Activated naive CD4-positive, alpha-beta T cell treated with anti-CD3 and anti-CD28 coated beads, Interleukin-2, amount 50 U/mL, for 16 hours (primary cell): ENCODE results near the gene HAUS7.

Experiments used
- DNase-seq: peaks from one replicate; pipeline ENCODE4 v3.0.0-alpha.2; 2020

Gene HAUS7

DNA sequence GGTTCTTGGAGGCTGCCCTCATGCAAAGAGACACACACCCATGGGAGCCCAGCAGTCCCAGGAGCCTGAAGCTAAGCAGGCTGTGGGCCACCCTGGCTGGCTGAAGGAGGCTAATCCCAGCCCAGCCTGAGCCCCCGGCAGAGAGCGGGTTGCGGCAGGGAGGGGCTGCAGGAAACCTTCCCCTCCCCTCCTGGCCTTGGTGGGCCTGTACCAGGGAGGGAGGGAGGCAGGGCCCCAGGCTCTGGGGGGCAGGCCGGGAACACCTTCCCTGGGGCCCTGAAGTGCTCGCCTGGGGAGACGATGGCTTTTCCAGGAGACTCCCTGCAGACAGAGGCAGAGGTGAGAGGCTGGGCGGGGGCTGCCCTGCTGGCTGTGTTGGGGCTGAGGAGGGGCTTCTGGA lies 28.1 kb upstream of the HAUS7 start:
- no peak for DNase-seq

DNA sequence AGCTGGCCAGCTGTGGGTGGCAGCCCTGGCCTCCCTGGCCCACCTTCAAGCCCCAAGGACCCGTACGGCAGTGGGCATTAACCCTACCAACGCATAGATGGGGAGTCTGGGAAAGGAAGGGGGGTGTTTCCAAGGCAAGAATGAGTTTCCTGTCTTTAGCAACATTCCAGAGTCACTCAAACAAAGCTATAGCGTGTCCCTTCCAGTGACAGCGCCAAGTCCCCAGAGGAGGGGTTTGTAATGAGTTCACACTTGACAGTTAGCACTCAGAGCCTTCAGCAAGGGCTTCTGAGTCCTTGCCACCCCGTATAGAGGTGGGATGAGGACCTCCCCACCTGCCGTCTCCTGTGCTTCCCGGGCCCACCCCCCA lies 26.2 kb upstream of the HAUS7 start:
- DNase-seq: no peak

DNA sequence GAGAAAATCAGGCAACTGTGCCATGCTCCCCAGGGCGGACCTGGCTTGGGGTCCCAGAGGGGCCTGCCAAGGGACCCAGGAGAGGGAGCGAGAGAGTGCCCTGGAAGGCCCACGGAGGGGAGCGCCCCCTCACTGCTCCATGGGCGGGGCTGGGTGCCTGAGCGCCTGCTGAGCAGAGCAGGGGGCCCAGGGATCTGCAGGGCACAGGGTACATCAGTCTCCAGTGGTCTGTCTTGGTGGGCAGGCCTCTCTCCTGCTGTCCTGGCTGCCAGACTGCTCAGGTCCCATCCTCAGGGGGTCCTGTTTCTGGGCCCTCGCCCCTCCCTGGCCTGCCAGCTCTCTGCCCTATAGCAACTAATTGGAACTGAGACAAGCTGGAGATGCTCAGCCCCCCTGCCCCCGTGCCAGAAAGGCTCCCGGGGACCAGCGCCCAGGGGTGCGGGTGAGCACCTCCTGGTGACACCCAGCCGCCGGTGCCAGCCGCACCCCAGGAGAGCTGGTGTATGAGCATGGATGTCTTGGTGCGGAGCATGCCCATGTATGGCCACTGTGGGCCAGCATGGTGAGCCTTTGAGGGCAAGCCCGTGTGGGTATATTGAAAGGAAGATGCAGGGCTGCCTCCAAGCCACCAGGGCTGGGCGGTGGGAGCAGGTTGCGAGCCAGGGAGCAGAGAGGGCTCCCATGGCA lies 25.7 kb upstream of the HAUS7 start:
- no peak for DNase-seq

DNA sequence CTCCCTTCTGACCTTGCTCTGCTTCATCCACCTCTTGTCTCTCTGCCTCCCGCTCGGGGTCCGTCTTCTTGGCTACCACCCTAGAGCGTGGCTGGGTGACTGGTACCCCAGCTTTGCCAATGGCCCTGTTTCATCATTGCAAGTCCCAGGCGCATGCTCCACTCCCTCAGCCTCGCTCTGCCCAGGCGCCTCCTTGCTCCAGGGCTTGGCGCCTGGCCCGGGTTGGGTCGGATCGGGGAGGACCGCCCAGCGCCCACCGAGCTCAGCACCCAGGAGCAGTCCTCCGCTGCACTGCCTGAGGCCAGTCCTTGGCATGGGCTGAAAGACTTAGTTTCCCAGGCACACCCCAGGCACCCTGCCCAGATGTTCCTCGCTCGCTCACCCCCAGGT lies 25.0 kb upstream of the HAUS7 start:
- no peak for DNase-seq

DNA sequence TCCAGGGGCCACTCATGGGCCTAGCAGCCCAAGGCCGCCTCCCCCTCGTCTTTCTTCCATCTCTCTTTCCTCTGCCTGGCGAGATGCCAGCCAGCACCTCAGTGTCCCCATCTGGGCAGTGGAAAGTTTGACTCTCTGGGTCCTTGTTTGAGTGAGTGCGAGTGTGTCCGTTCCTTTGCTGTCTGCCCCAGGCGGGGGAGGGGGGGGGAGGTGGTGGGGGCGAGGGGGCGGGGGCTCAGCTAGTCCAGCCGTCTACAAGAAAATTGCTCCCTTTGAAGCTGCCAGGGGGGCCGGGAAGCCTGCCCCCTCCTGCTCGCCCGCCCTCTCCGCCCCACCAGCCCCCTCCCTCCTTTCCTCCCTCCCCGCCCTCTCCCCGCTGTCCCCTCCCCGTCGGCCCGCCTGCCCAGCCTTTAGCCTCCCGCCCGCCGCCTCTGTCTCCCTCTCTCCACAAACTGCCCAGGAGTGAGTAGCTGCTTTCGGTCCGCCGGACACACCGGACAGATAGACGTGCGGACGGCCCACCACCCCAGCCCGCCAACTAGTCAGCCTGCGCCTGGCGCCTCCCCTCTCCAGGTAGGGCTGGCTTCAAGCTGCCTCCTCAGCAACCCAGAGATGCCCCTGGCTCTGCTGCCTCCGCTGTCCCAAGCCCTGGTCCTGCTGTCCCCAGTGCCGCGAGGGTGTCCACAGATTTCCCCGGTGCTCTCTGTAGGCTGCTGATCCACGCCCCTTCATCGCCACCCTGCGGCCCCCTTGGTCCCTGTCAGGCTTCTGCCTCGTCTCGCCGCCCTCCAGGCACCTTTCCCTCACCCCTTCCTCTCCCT lies 24.4 kb upstream of the HAUS7 start, which contains the start of gene BGN:
TSS of gene BGN (plus strand) at position 440 of the 821 bp plus-strand sequence. CDS start 9,652 bp downstream, outside the sequence.
- peak; percentile 17 for DNase-seq

DNA sequence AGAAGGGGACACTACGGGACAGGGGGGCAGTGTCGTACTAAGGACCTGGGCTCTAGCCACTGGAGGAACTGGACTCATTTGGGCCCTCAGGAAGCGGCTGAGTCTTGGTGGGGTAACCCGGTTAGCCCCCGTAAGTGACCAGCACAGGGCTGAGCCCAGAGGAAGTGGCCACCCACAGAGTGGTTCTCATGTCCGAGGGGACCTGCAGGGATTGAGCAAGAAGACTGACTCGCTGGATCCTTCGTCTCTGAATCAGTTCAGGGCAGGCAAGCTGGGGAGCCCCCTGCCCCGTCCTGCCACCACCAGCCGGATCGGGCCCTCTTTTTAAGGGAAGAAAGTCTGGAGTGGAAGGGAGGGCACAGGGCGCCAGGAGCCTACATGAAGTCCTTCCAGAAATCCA lies 23.7 kb upstream of the HAUS7 start:
- DNase-seq: no peak

DNA sequence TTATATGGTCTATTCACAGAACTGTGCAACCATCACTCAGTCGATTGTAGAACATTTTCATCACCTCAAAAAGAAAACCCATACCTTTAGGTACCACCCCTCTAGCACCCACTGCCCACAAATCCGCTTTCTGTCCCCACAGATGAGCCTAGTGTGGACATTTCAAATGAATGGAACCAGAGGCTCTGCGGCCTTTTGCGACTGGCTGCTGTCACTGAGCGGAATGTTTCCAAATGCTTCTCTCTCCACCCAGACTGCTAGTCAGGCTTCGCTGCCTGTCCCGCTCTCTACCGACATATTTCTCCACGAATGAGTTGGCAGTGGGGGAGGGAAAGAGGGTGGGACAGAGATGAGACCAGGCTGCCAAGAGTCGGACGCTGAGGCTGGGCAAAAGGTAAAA lies 22.7 kb upstream of the HAUS7 start:
- DNase-seq: no peak

DNA sequence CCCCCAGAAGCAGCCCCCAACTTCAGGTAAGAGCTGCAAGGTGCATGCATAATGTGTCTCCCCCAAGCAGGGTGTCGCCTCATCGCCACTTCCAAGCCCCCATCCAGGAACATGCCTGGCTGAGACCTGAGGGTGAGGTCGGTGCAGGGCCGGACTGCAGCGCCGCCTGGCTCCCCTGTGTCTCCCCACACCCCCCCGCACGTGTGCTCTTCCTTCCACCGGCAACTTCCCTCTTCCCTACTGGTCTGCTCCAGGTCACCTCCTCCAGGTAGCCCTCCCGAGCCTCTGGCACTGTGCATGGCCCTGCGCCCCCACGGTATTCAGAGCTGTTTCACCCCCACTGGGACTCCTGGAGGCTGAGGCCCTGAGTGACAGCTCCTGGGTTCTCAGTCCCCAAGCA lies 22.2 kb upstream of the HAUS7 start:
- DNase-seq: no peak

DNA sequence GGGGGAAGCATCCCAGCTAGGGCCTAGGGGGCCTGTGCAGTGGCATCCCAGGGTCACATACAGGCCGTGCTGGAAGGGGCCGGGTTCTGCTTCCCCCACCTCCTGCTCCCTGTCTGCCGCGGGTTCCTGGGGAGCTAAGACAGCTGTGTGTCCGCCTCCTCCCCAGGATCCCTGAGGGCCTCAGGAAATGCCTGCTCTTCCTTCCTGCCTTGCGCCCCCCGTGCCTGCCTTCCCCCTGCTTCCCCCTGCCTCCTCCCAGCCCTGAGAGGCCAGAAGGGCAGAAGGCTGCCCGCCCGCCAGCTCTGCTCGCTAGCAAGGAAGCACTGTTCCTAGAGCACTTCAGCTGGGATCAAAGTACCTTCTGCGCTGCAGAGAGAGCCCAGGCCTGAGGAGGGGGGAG lies 21.5 kb upstream of the HAUS7 start:
- DNase-seq: no peak

DNA sequence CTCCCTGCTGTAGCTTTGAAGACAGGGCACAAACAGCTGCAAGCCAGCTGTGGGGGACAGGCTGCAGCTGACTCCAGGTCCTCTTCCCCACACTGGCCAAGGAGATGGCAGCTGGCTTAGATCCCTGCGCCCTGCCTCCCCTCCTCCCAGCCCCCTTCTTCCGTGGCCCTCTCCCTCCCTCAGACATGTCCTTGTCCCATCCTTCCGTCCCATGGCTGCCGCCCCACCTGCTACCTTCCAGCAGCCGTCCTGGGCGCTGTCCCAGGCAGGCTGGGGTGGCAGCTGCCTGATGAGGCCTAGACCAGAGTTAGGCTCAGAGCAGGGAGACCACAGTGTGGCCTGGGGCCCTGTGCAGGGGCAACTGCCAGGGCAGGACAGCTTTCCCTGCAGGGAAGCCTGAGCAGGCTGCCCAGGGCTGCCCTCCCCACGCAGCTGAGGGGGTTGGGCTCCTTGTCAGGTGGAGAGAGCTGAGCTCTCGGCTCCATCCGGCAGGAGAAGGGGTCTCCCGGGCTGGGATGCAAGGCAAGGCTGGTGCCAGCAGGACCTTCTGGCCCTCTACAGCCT lies 21.1 kb upstream of the HAUS7 start:
- no peak for DNase-seq

DNA sequence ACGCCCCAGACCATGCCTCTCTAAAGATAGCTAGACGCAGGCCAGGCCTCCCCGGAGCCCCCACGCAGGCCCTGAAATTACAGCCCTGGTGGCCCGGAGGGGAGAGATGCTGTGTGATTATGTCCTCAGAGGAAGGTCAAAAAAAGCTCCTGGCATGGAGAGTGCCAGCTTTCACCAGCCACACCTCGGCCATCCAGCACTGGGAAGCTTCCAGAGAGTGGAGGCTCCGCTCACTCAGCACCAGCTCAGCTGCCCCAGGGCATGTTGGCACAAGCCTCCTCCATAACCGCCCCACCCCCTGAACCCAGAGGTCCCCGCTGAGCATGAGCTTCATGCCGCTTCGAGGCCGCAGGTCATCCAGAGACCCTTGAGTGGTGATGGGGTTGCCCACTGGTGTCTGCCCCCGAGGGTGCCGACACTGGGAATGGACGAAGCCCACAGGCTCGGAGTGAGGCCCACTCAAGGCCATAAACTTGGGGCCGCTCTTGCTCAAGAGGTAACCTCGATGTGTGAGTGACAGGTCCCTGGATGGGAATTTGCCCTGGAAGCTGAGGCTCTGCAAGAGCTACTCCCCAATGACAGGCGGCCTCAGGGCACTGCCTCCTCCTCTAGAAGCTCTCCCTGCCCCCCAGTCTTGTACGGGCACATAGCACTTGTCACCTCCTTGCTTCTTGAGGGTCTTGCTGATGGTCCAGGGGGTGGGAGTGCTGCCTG lies 20.0 kb upstream of the HAUS7 start:
- DNase-seq: no peak

DNA sequence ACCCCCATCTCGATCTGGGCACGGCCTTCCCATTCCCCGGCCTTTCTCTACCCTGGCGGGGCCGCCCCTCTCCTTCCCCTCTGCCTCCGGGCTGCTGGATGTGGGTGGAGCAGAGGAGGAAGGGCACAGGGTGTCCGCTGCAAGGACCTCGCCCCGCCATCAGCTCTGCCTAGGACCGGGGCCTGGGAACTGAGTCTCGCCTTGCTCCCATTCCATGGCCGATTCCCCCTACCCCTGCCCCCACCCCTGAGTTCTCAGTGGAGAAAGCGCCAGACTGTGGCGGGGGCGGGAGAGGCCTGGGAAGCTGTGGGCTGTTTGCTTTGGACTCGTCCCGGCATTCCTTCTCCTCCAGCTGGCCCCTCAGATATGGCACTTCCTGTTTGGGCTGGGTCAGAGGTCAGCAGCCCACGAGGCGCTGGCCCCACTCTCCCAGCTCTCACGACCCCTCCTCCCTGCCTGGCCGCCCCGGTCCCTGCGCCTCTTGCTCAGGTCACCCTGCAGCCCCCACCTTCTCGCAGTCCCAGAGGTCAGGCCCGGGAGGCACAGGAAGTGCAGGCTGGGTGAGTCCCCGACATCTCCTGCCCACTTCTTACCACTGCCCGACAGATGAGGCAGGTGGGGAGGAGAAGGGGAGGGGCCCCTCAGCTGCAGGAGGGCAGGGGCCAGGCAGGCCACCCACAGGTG lies 18.0 kb upstream of the HAUS7 start:
- no peak for DNase-seq

DNA sequence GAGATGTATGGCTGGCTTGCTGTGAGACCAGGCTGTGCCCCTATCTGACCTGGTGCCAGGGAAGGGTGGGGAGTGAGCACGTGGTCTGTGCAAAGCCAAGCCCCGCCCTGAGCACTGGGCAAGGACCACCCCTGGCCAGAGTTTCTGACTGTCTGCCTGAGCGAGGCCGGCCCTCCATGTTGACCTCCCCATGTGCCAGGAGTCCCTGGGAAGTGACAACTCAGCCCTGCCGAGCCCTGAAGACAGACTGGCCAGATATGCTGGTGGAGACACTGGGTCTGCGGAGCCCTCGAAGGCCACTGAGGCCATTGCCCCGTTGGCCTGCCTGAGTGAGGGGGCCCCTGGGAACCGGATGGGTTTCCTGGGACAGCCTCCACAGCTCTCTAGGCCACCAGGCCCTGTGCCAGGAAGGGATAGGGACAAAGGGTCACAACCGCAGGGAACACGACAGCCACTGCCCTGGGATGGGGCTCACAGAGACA lies 17.3 kb upstream of the HAUS7 start:
- no peak for DNase-seq

DNA sequence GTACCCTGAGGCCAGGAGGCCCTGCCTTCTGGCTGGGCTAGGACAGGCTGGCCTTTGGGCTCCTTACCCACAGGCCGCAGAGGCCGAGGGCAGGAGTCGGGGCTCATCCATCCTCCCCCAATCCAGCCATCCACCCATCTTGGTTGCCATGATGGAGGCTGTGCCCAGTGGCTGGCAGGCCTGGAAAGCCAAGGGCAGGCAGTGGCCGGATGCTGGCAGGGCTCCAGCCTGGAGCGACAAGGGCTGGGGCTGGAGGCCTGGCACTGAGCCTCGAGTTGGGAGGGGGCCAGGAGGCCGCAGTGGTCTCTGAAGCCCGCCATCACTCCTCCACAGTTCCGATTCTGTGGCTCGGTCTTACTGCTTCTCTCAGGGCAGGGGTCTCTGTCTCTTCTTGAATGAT lies 15.8 kb upstream of the HAUS7 start:
- DNase-seq: no peak

DNA sequence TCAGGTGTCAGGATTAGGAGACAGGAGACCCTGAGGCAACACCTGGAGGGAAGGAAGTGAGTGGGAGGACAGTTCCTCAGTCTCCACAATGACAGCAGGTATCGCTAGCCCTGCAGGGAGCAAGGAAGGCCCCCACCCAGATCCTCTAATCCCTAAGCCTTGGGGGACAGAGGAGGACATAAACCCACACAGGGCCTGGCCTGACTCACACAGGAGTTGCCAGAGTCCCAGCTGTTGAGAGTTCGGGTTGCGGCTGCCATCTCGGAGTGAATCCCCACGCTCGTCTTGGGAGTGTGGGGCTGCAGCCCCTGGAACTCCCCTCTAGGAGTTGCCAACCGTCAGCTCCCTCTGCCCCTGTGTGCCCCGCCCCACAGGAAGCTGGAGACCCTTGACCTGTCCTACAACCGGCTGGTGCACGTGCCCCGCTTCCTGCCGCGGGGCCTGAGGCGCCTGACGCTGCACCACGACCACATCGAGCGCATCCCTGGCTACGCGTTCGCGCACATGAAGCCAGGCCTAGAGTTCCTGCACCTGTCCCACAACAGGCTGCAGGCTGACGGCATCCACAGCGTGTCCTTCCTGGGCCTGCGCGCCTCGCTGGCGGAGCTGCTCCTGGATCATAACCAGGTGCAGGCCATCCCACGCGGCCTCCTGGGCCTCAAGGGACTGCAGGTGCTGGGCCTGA lies 15.2 kb upstream of the HAUS7 start:
- DNase-seq: no peak

DNA sequence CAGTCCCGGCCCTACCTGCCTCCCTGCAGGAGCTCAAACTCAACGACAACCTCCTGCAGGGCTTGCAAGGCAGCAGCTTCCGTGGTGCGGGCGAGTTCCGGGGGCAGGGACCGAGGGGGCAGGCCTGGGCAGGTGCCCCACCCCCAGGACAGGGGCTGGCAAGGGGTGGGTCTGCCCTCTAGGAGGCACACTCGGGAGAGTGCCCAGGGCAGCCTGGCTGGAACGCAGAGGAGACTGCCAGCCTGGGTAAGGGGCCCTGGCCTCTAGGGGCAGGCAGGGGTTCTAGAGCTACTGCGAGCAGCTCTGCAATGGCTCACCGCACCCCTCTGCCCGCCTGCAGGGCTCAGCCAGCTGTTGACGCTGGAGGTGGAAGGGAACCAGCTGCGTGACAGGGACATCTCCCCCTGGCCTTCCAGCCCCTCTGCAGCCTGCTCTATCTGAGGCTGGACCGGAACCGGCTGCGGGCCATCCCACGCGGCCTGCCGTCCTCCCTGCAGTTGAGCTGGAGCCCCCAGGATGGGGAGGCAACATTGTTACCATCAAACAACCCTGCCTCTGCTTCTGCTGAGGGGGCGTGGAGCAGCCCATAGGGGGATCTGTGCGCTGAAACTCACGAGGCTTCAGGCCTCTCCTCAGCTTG lies 12.1 kb upstream of the HAUS7 start:
- no peak for DNase-seq

DNA sequence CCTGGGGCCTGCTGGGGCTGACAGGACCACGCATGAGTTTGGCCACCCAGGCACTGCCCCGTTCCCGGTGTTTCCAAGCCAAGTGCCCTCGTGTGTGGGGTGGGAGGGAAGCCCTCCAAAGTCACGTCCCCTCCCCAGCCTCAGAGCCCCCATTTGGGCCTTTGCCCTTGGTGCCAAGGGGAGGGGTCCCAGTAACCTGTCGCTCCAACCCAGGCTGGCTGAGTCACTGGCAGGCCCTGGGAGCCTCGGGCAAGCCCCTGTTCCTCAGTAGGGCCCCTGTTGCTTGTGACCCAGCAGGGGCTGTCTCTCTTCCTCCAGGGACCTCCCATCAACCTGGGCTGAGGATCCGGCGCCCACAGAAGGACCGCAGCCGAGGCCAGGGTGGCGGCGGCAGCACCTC lies 10.7 kb upstream of the HAUS7 start:
- DNase-seq: no peak

DNA sequence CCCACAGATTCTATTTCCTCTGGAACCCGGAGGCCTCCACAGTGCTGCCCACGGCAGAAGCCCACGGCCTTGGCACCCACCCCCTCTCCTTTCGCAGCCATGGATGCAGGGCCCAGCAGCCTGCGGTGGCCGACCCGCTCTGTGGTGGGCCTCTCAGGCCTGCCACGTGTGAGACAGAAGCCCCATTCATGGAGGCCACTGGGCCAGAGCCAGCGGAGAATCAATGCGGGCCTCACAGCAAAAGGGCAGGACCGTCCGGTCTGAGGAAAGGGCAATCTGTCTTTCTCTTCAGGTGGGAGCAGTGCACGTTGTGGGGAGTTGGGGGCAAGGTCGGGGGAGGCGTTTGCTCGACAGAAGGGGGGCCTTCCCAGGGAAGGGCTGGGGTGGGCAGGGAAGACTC lies 8.4 kb upstream of the HAUS7 start:
- DNase-seq: no peak

DNA sequence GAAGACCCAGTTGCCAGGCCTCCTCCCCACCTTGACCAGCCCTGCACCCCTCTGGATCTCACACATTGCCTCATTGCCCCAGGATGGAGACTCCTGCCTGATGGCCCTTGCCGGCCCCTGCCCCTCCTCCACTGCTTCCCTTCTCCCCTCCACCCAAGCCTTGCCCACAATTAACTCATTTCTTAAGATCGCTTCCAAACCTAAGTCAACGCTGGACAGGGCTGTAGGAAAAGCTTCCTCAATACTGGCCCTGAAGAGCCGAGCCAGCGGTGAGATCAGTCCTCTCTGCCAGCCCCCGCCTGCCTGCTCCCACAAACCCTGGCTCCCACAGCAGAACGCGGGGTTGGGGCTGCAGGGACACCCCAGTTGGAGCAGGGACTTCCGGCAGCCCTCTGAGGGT lies 7.5 kb upstream of the HAUS7 start:
- DNase-seq: no peak

DNA sequence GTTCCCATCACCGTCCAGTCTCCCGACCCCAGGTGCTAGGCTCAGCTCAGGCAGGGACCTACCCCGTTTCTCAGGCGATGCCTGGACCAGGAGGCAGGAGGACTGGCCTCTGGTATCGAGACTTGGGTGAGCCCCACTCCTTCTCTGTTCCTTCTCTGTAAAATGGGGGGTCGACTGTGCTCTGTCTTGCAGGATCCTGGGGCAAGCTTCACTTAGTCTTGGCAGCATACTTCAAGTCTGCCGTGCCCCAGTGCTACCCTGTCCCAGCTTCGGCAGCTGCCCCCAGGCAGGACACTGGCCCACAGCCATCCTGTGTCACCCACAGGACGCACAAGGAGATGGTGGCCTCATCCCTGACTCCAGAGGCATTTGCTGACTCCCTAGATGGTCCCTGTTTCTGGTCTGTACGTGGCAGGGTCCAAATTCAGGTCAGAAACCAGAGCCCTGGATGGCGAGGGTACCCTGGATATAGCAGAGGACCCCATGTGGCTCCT lies 7.0 kb upstream of the HAUS7 start:
- DNase-seq: no peak

DNA sequence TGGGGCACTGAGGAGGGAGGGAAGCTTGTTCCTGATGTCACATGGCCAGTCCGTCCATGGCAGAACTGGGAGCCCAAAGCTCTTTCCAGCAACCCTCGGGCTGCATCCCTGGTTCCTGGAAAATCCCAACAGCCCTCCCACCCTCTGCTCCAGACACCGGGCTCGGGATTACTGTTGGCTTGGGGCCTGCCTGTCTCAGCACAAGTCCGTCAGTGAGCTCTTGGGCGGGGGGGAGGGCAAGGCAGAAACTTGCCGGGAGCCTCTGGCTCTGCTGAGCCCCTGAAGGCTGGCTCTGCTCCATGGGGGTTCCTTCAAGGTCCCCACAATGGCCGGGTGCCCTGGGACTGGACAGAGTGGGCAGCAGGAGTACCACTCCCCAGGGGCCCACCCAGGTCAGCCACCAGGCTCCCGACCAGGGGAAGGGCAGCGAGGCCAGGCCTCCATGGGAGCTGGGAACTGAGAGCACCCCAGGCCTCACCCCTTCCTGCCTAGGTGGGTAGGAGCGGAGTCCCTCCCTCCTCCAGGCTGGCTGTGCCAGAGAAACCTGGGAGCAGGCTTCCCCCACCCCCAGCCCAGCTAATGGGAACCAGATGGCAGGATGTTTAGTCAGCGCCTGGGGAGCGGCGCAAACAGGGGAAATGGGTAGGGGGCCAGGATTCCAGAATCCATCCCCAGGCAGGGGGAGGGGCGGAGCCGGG lies 6.4 kb upstream of the HAUS7 start:
- DNase-seq: no peak
